H54 (cell line): ENCODE measurements around the gene PLEKHG5.

Experiments
- DNase-seq: peaks from one replicate; pipeline ENCODE4 v3.0.0; 2011; ENCODE audit warnings: low spot score, mixed read lengths; ENCODE audit not compliant: insufficient read length
- FAIRE-seq: peaks from 3 replicates; lab custom pipeline; 2011; peaks lifted over from hg19 to GRCh38; lab: Jason Lieb, UNC
- POLR2A ChIP-seq: IDR thresholded peaks from 2 replicates; pipeline ENCODE4 v1.6.1; 2011; ENCODE audit warnings: low read depth, mild to moderate bottlenecking, low read length

PLEKHG5 gene

GRCh38 chr1:6506210-6507036, 15.0 kb upstream of the PLEKHG5 start:
- FAIRE-seq: no peak

GRCh38 chr1:6505367-6506209, 14.1 kb upstream of the PLEKHG5 start:
- DNase-seq (no peak), FAIRE-seq (no peak)
- no peak for TF ChIP-seq POLR2A

More at GRCh38 chr1:6506210-6507036, 15.0 kb upstream of the PLEKHG5 start:
- no peak for TF ChIP-seq POLR2A
- DNase-seq: no peak

GRCh38 chr1:6504887-6505286, 13.4 kb upstream of the PLEKHG5 start:
- FAIRE-seq (no peak), DNase-seq (no peak)
- no peak for TF ChIP-seq POLR2A

GRCh38 chr1:6503884-6504602, 12.6 kb upstream of the PLEKHG5 start:
- DNase-seq: no peak
- no peak for FAIRE-seq
- no peak for TF ChIP-seq POLR2A

- no peak for FAIRE-seq
- TF ChIP-seq POLR2A: no peak
- DNase-seq: no peak
Measured at GRCh38 chr1:6502000-6502891, 10.8 kb upstream of the PLEKHG5 start.

- FAIRE-seq (no peak), DNase-seq (no peak)
- no peak for TF ChIP-seq POLR2A
Measured at GRCh38 chr1:6501279-6501813, 9.9 kb upstream of the PLEKHG5 start.

- DNase-seq (no peak), FAIRE-seq (no peak)
- no peak for TF ChIP-seq POLR2A
Measured at GRCh38 chr1:6500544-6501278, 9.2 kb upstream of the PLEKHG5 start.

- TF ChIP-seq POLR2A: no peak
- FAIRE-seq: no peak
- DNase-seq: no peak
Measured at GRCh38 chr1:6499296-6499695, 7.8 kb upstream of the PLEKHG5 start.

GRCh38 chr1:6498576-6499111, 7.2 kb upstream of the PLEKHG5 start:
- DNase-seq (no peak), FAIRE-seq (no peak)
- TF ChIP-seq POLR2A: no peak

- no peak for FAIRE-seq
- no peak for DNase-seq
- TF ChIP-seq POLR2A: no peak
Measured at GRCh38 chr1:6497867-6498575, 6.6 kb upstream of the PLEKHG5 start.

GRCh38 chr1:6497215-6497866, 5.9 kb upstream of the PLEKHG5 start:
- DNase-seq (no peak), FAIRE-seq (no peak)
- TF ChIP-seq POLR2A: peak; percentile 36; the same call in 1 of the 2 replicates
